NB4 (cell line): ENCODE data around the gene JAK3.
"Not testable (repeated sequence)": the region's sequence is repeated elsewhere in the genome, so short reads cannot be mapped to it uniquely, and the experiment has no call there.

Experiments used
- DNase-seq: peaks from one replicate; pipeline ENCODE4 v3.0.0; 2010; ENCODE audit warnings: low read depth
- H3K4me3 ChIP-seq: one replicate; pipeline ENCODE4 v1.5.1; 2011; ENCODE audit warnings: mild to moderate bottlenecking, low read depth, low read length, moderate library complexity
- CTCF ChIP-seq: IDR thresholded peaks from one replicate; pipeline ENCODE4 v1.5.1; 2012; ENCODE audit warnings: low read depth, low read length
- MAX ChIP-seq: IDR thresholded peaks from 2 replicates; pipeline ENCODE4 v1.6.1; 2011; ENCODE audit warnings: low read depth, low read length
- MYC ChIP-seq: IDR thresholded peaks from 2 replicates; pipeline ENCODE4 v1.6.1; 2011; ENCODE audit warnings: low read depth, low read length
- POLR2A ChIP-seq: IDR thresholded peaks from 2 replicates; pipeline ENCODE4 v1.6.1; 2011; ENCODE audit warnings: mild to moderate bottlenecking; ENCODE audit not compliant: insufficient read length; ENCODE audit errors: extremely low read depth

The JAK3 gene

GRCh38 chr19:17805427-17805826 lies 42.4 kb downstream of the JAK3 start:
- TF ChIP-seq CTCF (no peak), MAX (no peak), POLR2A (no peak), MYC (no peak)
- no peak for DNase-seq
- H3K4me3 ChIP-seq = no peak overlapping the region

GRCh38 chr19:17803264-17803896 lies 44.4 kb downstream of the JAK3 start:
- no peak overlapping the region for H3K4me3 ChIP-seq
- TF ChIP-seq MYC = no peak
- TF ChIP-seq CTCF = no peak
- no peak; the same call in 1 of the 2 replicates for TF ChIP-seq MAX
- no peak for TF ChIP-seq POLR2A
- DNase-seq = peak; percentile 65

- no peak overlapping the region for H3K4me3 ChIP-seq
- DNase-seq = no peak
- TF ChIP-seq CTCF (no peak), POLR2A (no peak), MAX (no peak), MYC (no peak)
Measured at GRCh38 chr19:17802137-17802858, 45.5 kb downstream of the JAK3 start.

GRCh38 chr19:17798599-17798998 lies 49.2 kb downstream of the JAK3 start:
- not testable (repeated sequence) for DNase-seq, H3K4me3 ChIP-seq

DNA sequence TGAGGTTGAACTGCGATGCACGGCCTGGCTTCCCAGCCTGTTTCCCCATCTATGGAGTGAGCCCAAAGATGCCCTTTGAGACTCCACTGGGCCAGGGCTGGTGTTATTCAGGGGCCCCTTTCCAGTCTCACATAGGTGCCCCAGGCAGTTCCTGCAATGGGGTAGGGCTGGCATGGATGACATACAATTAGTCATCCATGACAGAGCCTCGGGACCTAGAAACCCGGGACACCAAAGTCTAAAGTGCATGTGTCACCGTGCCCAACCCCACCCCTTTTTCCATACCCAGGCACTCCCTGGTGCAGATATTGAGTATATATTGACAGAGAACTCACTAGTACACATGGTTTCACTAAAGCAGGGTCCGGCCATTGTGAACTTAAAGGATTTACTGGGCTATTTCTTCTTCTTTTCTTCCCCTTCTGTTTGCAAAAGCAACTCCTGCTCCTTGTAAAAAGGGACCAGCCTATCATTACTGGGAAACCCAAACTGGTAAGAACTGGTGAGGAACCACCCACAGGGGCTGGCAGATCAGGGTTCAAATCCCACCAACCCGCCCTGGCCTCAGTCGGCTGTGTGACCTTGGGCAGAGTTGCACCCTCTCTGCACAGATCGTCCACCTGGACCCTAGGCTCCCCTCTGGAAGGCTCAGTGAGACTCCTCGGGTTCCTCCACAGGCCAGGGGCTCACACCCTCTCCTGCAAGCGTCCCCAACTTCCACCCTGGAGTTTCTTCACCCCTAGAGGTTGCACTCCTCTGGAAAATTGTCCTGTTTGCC lies 50.2 kb downstream of the JAK3 start:
- DNase-seq = no peak
- H3K4me3 ChIP-seq = no peak overlapping the region
- TF ChIP-seq CTCF = no peak
- TF ChIP-seq MYC = no peak
- no peak for TF ChIP-seq POLR2A
- TF ChIP-seq MAX = no peak

- no peak for DNase-seq
- H3K4me3 ChIP-seq = no peak overlapping the region
- TF ChIP-seq MYC (no peak), CTCF (no peak), MAX (no peak), POLR2A (no peak)
Measured at GRCh38 chr19:17796838-17797423, 50.9 kb downstream of the JAK3 start.
